ENCODE measurements around the gene CACNA1C. TPM values are rescaled to one million over a fixed set of nuclear protein-coding genes. Genes with fewer than 3 reads are reported as not detected.

The CACNA1C gene
- total and polyA plus RNA-seq, 8 donors = 0.31 to 55.8 (median 7.2) TPM

DNA sequence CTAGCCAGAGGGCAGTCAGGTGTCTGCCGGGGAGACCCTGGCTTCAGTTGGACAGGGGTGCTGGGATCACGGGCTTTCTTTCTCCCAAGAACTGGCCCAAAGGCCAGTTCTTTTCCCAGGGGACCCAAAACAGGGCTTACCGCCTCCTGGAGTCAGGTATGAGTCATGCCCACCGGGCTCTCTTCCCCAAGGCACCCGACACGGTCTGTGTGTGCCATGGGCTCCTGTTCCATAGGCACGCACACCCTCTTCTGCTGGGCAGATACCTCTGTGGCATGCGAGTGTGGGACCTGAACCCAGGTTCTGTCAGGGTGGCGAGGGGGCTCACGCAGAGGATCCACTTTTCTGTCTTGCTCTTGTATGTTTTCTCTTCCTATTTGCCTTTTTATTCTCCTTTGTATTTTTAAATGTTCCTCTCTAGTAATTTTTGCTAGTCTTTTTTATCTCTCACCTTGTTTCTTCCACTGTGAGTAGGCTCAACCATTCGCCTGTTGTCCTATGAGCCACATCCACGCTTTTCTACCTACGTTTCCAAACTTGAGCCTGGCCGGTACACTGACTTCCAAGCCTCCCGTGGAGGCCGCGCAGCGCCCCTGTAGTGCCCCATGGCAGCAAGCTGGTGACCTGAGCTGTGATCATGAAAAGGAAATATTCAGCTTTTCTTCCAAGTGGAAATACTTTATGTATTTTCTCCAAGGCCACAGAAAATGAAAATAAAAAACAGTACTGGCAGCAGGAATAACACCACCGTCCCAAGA, 362.2 kb downstream of the CACNA1C start:
- intact Hi-C loops (cut with DNase I; ENCODE audit: low total_unique reads) = no loop called here
- H3K4me1 ChIP-seq = no peaks in the 10 kb centered on the region
- H3K36me3 ChIP-seq = no peaks in the 10 kb centered on the region
- no peak overlapping the region for H3K27ac ChIP-seq
- DNase-seq = no peak
- no peak overlapping the region for H3K4me3 ChIP-seq
- WGBS, 5 donors = 86 to 93% (median 89%) methylated on average over 19 of the region's 19 CpGs
- no peaks in the 10 kb centered on the region for H3K9me3 ChIP-seq
- peaks cover 0 to 5% (median 3%) of the 10 kb centered on the region in 3 donors for H3K27me3 ChIP-seq
- TF ChIP-seq, protein P1, sequence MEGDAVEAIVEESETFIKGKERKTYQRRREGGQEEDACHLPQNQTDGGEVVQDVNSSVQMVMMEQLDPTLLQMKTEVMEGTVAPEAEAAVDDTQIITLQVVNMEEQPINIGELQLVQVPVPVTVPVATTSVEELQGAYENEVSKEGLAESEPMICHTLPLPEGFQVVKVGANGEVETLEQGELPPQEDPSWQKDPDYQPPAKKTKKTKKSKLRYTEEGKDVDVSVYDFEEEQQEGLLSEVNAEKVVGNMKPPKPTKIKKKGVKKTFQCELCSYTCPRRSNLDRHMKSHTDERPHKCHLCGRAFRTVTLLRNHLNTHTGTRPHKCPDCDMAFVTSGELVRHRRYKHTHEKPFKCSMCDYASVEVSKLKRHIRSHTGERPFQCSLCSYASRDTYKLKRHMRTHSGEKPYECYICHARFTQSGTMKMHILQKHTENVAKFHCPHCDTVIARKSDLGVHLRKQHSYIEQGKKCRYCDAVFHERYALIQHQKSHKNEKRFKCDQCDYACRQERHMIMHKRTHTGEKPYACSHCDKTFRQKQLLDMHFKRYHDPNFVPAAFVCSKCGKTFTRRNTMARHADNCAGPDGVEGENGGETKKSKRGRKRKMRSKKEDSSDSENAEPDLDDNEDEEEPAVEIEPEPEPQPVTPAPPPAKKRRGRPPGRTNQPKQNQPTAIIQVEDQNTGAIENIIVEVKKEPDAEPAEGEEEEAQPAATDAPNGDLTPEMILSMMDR (IDR thresholded peaks at IDR 0.05) = no peak
- no peak for TF ChIP-seq POLR2AphosphoS5 (IDR thresholded peaks at IDR 0.05)
- TF ChIP-seq POLR2A (IDR thresholded peaks at IDR 0.05) = no peak
- TF ChIP-seq EP300 (IDR thresholded peaks at IDR 0.05) = no peak

DNA sequence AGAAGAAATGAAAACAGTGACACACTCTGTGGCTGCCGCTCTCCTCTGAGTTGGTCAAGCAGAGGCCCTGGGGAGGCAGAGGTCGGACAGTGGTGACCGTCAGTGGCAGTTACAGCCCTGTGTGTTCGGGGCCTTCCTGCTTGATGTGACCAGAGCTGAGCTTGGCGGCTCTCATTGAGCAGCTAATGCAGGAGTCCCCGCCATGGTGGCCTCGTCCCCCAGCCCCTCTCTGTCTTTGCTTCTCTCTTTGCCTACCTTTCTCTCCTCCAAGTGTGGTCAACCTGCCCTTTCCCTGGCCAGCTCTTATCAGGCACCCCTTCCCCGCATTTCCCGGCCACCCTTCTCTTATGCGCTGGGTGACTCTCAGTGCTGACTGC, 362.8 kb downstream of the CACNA1C start:
- Histone ChIP-seq H3K27ac (no peak overlapping the region), H3K36me3 (no peaks in the 10 kb centered on the region), H3K9me3 (no peaks in the 10 kb centered on the region), H3K4me3 (no peak overlapping the region), H3K4me1 (no peaks in the 10 kb centered on the region), H3K27me3 (peaks cover 0 to 5% (median 3%) of the 10 kb centered on the region in 3 donors)
- TF ChIP-seq POLR2A (IDR thresholded peaks at IDR 0.05) (no peak), EP300 (IDR thresholded peaks at IDR 0.05) (no peak), POLR2AphosphoS5 (IDR thresholded peaks at IDR 0.05) (no peak)
- TF ChIP-seq, protein P1 (IDR thresholded peaks at IDR 0.05) = no peak
- DNase-seq = no peak
- intact Hi-C loops (cut with DNase I; ENCODE audit: low total_unique reads) = no loop called here
- WGBS, 5 donors = 83 to 89% (median 86%) methylated on average over 10 of the region's 10 CpGs

GRCh38 chr12:2416158-2416557, 363.4 kb downstream of the CACNA1C start:
- no peak for TF ChIP-seq POLR2AphosphoS5 (IDR thresholded peaks at IDR 0.05)
- no peak for TF ChIP-seq EP300 (IDR thresholded peaks at IDR 0.05)
- TF ChIP-seq, protein P1 (IDR thresholded peaks at IDR 0.05) = no peak
- no peak for TF ChIP-seq POLR2A (IDR thresholded peaks at IDR 0.05)
- intact Hi-C loops (cut with DNase I; ENCODE audit: low total_unique reads) = no loop called here
- peaks cover 0 to 5% (median 3%) of the 10 kb centered on the region in 3 donors for H3K27me3 ChIP-seq
- 78 to 89% (median 82%) methylated on average over 8 of the region's 8 CpGs for WGBS, 5 donors
- H3K4me3 ChIP-seq = no peak overlapping the region
- no peaks in the 10 kb centered on the region for H3K4me1 ChIP-seq
- no peaks in the 10 kb centered on the region for H3K36me3 ChIP-seq
- H3K9me3 ChIP-seq = no peaks in the 10 kb centered on the region
- H3K27ac ChIP-seq = no peak overlapping the region
- no peak for DNase-seq

DNA sequence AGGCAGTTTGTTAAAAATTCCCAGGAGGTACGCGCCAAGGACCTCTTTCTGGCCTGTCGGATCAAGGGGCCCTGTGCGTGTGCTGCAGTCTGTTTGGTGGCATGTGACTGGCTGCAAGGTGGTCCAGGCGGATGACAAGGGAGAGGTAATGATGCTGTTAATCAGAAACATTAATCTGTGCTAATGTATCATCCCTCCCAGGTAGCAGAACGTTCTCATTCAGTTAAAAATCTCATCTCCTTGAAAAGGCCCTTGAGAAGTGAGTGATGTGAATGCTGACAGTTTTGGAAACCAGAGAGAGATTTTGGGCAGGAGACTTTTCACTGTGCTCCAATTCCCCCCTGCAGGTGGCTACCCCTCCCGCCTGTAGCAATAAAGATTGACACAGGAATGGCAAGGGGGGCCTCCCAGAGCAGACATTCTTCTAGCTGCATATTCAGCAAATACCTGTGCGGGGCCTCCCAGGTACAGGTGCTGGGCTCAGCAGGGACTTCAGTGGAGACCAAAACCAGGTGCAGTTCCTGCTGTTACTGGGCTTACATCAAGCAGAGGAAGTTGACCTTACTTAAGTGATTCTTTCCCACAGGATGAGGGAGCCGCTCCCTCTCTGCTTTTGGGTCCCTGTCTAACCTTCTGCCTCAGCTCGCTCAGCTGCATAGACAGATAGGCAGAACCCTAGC, 364.8 kb downstream of the CACNA1C start:
- H3K27ac ChIP-seq = no peak overlapping the region
- H3K9me3 ChIP-seq = no peaks in the 10 kb centered on the region
- H3K4me1 ChIP-seq = no peaks in the 10 kb centered on the region
- WGBS, 5 donors = 79 to 88% (median 82%) methylated on average over 10 of the region's 10 CpGs
- peaks cover 0 to 3% (median 0%) of the 10 kb centered on the region in 3 donors for H3K27me3 ChIP-seq
- intact Hi-C loops (cut with DNase I; ENCODE audit: low total_unique reads) = no loop called here
- TF ChIP-seq POLR2A (IDR thresholded peaks at IDR 0.05) (no peak), EP300 (IDR thresholded peaks at IDR 0.05) (no peak), POLR2AphosphoS5 (IDR thresholded peaks at IDR 0.05) (no peak)
- TF ChIP-seq, protein P1 (IDR thresholded peaks at IDR 0.05) = no peak
- H3K4me3 ChIP-seq = no peak overlapping the region
- DNase-seq = no peak
- no peaks in the 10 kb centered on the region for H3K36me3 ChIP-seq
